Measurements from ENCODE around the gene LARP6.
"Not testable (repeated sequence)": the region's sequence is repeated elsewhere in the genome, so short reads cannot be mapped to it uniquely, and the experiment has no call there.

LARP6 gene

DNA sequence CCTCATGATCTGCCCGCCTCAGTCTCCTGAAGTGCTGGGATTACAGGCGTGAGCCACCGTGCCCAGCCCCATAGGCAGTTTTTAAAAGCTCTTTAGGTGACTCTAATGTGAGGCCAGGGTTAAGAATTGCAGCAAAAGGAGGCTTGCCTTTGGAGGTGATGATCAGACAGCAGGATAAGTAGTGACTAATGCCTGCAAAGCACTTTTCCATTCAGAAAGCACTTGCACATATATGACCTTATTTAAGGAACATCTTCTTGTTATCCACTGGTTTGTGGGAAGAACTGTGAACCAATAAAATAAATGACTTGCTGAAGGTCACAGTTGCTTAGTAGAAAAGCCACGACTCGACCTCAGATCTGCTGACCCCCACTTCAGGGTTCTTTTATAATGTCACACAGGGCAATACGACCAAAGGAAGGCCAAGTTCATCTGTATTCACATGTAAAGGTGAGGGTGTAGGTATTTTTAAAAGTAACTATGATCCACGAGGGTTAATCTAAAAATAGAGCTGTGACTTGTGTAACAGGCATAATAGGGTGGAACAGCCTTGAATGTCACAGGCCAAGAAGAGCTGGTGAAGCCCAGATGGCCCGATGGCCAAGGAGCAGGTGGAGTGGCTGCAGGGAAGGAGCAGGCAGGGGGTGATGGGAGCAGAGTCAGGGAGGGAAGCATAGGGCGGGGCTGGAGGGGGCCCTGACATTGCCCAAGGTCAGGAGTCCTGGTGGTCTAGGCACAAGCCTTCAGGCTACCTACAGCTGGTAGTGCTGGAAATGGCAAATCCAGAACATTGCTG lies 24.4 kb downstream of the LARP6 start:
- no peak for DNase-seq

DNA sequence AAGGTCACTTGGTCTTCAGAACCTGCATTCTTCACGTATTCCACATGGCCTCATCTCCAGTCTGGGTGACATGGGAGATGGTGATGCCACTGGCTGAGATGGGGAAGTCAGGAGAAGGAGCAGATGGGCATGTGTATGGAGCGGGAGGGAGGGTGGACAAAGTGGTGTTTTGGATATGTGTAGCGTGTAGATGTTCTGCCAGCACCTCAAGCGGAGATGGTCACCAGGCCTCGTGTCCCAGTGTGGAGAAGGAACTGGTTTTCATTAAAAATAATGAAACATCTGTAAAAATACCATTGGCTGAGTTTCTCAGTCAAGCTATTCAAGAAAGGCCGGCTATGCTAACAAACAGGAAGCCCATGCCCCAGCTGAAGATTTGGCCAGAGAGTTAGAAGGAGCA lies 26.2 kb downstream of the LARP6 start:
- DNase-seq, result no peak

DNA sequence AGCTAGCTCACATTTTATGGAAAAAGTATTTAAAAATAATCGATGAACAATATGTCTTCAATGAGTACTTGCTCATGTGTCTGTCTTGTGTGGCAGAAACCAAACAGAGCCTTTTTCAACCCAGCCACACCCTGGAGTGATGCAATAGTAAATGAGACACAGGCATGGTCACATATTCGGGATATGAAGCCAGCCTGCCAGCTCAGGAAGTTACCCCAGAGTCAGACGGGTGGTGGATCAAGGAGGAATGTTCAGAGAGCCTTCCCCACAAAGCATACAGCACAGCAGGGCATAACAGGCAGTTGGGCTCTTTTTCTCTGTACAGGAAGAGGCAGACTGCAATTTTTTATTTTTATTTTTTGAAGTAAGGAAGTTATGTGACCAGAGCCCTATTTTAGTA lies 27.3 kb downstream of the LARP6 start:
- no peak for DNase-seq

- DNase-seq, result no peak
These were observed 28.1 kb downstream of the LARP6 start for GRCh38 chr15:70825841-70826240.

- DNase-seq, result no peak
These were observed 30.8 kb downstream of the LARP6 start for GRCh38 chr15:70823196-70823595.

DNA sequence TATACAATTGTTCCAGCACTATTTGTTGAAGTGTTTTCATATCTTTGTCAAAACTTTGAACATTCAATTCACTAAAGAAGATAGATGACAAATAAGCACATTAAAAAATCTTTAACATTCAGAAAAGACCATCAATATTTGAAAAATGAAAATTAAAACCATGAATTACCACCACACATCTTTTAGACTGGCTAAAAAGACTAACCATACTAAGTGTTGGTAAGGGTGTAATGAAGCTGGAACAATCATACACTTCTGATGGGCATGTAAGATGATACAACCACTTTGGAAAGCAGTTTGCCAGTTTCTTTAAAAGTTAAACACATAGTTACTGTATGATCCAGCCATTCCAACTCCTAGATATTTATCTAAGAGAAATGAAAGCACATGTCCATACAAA lies 33.7 kb downstream of the LARP6 start:
- DNase-seq, result no peak

- DNase-seq, result no peak
These were observed 35.4 kb downstream of the LARP6 start for GRCh38 chr15:70818580-70818979.

DNA sequence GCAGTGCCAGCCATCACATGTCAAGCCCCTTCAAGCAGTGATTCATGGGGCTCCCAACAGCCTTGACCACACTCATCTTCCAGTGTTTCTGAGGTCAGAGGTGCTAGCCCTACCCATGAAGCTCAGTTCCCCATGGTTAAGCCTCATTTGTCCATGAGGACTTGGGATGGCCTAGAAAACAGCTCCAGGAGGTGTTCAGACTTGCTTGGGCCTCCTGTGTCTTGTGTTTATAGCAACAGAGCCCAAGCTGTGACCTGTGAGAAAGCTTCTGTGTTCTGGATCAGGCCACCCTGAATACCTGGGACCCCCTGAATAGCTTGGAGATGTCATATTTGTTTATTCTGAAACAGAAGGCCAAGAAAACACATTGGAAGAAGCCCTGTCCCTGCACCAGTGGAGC lies 36.7 kb downstream of the LARP6 start:
- no peak for DNase-seq

- DNase-seq, result peak; percentile 72
These were observed 38.4 kb downstream of the LARP6 start for GRCh38 chr15:70815604-70816003.

- DNase-seq, result not testable (repeated sequence)
These were observed 38.9 kb downstream of the LARP6 start for GRCh38 chr15:70815011-70815410.

- DNase-seq, result no peak
These were observed 41.1 kb downstream of the LARP6 start for GRCh38 chr15:70812827-70813364.

- DNase-seq, result no peak
These were observed 42.9 kb downstream of the LARP6 start for GRCh38 chr15:70810916-70811578.

DNA sequence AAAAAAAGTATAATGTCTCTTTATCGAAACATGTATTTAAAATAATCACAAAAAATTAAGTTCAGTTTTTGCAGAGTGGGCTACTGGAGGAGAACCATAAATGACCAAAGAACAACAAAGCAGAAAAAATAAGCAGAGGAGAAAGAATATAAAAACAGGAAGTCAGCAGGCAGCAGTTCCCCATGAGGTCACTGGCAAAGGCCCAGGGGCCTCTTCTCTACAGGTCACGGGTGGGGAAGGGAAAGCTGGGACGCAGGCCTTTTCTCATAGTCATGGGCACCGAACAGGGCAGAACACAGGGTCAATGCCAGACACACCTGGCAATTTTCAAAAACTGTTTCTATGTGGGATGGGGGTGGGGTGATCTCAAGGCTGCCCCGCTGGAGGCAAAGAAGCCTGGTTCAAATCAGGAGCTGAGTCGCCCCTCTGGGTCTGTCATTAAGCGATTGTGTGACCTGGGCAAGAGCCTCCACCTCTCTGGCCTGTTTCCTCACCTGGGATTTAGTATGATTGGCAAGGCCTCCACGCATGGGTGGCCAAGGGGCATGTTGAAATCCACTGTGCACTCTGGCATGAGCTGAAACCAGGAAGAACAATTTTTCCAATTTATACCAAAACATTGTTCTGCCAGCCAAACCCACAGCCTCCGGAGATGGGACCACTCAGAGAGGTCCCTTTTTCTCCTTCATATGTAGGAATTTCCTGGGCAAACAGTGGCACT lies 46.8 kb downstream of the LARP6 start:
- no peak for DNase-seq

GRCh38 chr15:70804388-70804787 lies 49.6 kb downstream of the LARP6 start:
- not testable (repeated sequence) for DNase-seq

DNA sequence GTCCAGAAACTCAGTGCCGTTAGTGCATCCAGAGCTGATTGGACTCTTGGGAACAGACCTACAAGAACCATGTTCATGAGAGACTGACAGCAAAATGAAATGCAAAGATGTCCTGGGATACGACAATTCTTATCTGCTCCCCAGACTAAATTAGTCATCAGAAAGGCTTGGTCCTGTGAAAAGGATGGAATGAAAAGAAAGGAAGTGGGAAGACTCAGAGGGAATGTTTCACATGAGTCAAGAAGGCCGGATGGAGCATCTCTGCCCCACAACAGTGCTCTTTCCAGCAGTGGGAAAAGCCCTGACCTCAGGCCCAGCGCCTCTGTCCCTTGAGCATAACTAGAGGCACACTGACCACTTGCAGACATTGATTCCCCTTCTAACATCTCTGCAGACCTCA lies 51.3 kb downstream of the LARP6 start:
- DNase-seq, result no peak

GRCh38 chr15:70801109-70801508 lies 52.8 kb downstream of the LARP6 start:
- DNase-seq, result no peak

DNA sequence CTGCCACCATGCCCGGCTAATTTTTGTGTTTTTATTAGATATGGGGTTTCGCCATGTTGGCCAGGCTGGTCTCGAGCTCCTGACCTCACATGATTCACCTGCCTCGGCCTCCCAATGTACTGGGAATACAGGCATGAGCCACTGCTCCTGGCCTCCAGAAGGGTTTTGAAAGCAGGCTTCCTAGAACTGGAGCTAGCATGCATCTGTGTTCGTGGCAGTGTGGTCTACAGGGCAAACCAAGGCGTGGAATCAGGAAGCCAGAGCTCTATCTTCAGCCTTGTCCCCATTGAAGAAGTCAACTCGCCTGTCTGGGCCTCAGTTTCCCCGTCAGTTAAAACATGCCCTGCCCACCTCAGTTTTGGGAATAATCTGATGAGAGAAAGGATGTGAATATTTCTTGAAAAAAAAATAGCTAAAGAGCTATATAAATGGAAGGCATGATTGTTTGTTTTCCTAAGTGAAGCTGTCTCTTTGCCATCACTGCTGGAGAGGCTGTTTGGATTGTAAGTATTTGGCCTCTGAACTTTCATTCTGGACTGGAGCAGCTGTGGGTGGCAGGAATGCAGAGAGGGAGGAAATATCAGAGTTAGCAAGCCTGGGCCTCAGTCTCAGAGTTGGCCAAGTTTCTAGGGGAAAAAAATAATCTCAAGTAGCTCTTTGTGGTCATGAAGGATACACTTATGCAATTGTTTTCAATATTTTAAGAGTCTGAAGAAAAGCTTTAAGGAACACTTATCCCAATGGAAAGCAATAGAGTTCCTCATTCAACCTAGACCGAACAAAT lies 54.1 kb downstream of the LARP6 start:
- peak; percentile 11 for DNase-seq

GRCh38 chr15:70797464-70797863 lies 56.5 kb downstream of the LARP6 start:
- DNase-seq, result no peak

- DNase-seq, result no peak
These were observed 57.2 kb downstream of the LARP6 start for GRCh38 chr15:70796516-70797310.

- DNase-seq, result no peak
These were observed 58.7 kb downstream of the LARP6 start for GRCh38 chr15:70795311-70795665.

DNA sequence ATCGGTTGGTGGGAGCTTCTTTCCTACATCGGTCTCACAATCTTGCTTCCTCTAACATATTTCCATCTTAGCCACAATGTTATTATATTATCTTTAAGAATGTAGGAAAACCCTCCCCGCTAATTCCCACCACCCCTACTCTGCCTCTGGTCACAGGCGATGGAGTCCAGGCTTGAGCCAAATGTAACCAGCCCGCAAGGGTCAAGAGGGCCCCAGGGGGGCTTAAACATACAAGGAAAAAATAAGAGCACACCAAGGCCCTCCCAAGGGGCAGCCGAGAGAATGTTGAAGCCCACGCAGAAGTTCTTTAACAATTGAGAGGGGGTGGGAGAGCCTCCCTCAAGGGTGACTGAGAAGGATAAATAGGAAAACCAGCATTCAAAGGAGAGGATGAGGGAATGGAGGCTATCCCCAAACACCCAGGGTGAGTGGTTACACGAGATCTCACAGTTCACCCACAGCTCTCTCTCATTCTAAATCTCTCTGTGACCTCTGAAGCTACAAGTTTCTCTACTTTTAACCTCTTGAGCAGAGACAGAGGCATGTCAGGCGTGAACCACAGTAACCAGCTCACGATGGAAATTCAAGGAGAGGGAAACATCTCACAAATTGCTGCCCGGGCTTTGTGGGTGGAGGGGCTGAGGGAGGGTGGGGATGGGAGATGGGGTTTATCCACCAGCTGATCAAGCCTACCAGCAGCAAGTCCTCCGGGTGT lies 59.2 kb downstream of the LARP6 start:
- no peak for DNase-seq
